Head of caudate nucleus (tissue), 42 donors: ENCODE measurements around the gene CRX.
"Not testable (repeated sequence)": the region's sequence is repeated elsewhere in the genome, so short reads cannot be mapped to it uniquely, and the experiment has no call there.

ENCODE experiments used
- DNase-seq, 42 donors: peaks; one replicate each; pipeline versions ENCODE4 v3.0.0 to v3.0.0-alpha.2; 2020 to 2021; ENCODE audit warnings: mixed read lengths in 7 of 42
- intact Hi-C: fragments of 100-400 bp; cut with DNase I; formaldehyde crosslinking; loops from one replicate; pipeline ENCODE4 v1.15.0; 2022

Gene CRX

GRCh38 chr19:47821460-47822020, at the start of gene CRX:
Gene CRX, plus strand, starts transcription at chr19:47821937. Its CDS starts 12,507 bp downstream, at chr19:47834444.
- intact Hi-C loops: no loop called here
- no peak for DNase-seq

DNA sequence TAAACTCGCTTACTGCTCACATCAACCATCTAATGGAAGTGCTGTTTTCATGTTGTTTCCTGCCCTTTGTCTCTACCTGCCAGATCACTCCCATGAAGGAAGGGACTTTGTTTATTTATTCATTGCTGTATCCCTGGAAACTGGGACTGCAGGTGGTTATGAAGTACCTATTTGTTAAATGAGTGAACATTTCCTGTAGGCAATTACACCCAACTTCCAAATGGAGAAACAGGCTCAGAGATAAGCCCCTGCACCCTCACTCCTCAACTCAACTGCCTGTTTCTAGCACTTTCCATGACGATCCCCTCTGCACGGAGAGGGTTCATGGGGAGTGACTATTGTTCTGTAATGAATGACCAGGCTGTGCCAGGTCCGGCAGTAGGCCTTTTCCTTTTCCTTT, 45.2 kb upstream of the CRX start:
- intact Hi-C loops: no loop called here

DNA sequence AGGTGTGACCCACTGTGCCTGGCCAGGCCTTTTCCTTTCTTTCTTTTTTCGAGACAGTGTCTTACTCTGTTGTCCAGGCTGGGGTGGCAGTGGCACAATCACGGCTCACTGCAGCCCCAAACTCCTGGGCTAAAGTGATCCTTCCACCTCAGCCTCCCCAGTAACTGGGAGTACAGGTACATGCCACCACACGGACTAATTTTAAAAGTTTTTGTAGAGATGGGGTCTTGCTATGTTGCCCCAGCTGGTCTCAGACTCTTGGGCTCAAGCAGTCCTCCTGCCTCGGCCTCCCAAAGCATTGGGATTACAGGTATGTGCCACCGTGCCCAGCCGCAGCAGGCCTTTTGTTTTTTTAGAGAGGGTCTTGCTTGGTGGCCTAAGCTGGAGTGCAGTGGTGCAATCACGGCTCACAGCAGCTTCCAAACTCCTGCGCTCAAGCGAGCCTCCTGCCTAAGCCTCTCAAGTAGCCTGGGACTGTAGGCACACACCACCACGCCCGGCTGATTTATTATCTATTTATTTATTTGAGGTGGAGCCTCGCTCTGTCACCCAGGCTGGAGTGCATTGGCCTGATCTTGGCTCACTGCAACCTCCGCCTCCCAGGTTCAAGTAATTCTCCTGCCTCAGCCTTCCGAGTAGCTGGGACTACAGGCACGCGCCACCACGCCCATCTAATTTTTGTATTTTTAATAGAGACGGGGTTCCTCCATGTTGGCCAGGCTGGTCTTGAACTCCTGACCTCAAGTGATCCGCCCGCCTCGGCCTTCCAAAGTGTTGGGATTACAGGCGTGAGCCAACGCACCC, 44.3 kb upstream of the CRX start:
- intact Hi-C loops, DNase-seq: not testable (repeated sequence)

More for the DNA sequence above, 45.2 kb upstream of the CRX start:
- DNase-seq: peak in 4 of 42 donors; percentile 38 to 58 (median 44)

DNA sequence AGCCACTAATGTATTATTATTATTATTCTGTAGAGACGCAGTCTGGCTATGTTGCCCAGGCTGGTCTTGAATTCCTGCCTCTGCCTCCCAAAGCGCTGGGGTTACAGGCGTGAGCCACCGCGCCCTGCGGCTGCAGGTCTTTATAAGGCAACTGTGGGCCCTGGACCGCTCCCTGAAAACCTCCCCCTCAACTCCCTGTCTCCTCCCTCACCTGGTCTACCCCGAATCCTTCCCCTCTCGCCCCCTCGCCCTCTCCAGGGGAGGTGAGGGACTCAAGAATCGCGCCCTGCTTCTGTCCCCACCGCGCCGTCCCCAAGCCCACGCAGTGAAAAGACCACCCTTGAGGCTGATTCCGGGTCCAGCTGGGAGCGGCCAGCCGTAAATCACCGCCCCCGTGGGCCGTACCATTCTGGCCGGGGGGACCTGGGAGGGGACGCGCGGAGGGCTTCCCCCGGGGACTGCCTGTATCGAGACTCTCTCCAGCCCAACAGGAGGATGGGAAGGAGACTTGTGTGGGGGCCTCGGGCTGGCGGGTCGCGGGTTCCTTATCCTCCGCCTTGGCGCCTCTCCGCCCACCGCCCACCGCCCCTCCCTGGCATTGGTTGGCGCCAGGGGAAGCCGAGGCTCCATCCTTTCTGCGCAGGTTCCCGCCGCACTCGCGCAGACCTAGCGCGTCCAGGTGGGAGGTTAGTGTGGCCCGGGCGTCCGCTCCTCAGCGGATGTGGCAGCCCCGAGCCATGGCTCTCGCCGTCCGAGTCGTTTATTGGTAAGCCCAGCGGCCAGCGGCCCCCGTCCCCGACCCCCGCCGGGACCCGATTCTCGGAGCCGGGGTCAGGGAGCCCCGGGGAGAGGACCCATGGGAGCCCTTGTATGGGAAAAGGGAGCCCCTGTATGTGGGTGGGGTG, 43.4 kb upstream of the CRX start, which contains the start of gene SELENOW:
Gene SELENOW (plus strand): TSS at position 655 of the 905 bp plus-strand sequence. CDS start 83 bp downstream, at position 738.
- DNase-seq: peak; percentile 58 to 94 (median 86)
- intact Hi-C loops: no loop called here

- intact Hi-C loops: no loop called here
- peak in 41 of 42 donors; percentile 24 to 86 (median 60) for DNase-seq
These were observed 42.8 kb upstream of the CRX start for GRCh38 chr19:47778954-47779351.

- DNase-seq: peak; percentile 50 to 91 (median 79)
- intact Hi-C loops: no loop called here
These were observed 42.1 kb upstream of the CRX start for GRCh38 chr19:47779524-47780214.

GRCh38 chr19:47780215-47780551, 41.6 kb upstream of the CRX start:
- intact Hi-C loops: no loop called here
- no peak for DNase-seq

GRCh38 chr19:47781590-47782262, 40.0 kb upstream of the CRX start:
- intact Hi-C loops: no loop called here
- peak in 40 of 42 donors; percentile 33 to 89 (median 68) for DNase-seq

DNA sequence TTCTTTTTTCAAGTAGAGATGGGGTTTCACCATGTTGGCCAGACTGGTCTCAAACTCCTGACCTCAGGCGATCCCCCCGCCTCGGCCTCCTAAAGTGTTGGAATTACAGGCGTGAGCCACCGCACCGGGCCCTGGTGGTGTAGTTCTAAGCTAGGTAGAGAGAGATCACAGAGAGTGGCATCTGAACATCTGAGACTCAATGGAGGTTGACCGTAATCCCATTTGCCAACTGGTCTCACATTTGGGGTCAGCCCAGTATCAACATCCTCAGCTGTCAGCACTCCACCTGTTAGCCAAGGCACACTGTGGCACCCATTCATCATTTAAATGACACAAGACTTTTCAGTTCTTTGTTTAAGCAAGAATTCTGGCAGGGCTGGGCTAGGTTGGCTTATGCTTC, 35.2 kb upstream of the CRX start:
- intact Hi-C loops: no loop called here
- no peak for DNase-seq

DNA sequence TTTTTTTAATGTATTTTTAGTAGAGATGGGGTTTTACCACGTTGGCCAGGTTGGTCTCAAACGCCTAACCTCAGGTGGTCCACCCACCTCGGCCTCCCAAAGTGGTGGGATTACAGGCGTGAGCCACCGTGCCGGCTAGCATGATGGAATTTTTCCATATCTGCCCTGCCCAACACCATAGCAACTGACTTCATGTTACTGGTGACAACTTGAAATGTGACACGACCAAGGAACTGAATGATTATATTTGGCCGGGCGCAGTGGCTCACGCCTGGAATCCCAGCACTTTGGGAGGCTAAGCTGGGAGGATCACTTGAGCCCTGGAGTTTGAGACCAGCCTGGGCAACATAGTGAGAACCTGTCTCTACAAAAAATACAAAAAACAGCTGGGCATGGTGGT, 34.4 kb upstream of the CRX start:
- DNase-seq, intact Hi-C loops: not testable (repeated sequence)

GRCh38 chr19:47789811-47790210, 31.9 kb upstream of the CRX start:
- DNase-seq, intact Hi-C loops: not testable (repeated sequence)

DNA sequence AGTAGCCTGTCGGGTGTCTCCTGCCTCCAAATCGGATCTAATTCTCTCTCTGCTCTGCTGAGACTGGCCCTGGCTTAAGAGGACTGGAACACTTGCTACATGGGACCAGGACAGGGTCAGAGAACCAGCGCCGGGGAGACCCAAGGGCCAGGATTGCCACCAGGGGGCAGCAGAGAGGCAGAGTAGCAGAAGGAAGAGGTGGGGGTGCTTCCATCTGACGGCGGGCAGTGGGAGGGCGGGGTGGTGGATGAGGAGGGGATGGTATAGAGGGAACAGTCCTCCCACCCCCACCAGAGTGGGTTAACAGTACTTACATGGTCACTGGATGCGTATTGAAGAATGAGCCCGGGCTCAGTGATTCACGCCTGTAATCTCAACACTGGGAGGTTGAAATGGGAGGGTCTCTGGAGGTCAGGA, 31.3 kb upstream of the CRX start:
- intact Hi-C loops: no loop called here
- DNase-seq: peak; percentile 75 to 96 (median 87)

DNA sequence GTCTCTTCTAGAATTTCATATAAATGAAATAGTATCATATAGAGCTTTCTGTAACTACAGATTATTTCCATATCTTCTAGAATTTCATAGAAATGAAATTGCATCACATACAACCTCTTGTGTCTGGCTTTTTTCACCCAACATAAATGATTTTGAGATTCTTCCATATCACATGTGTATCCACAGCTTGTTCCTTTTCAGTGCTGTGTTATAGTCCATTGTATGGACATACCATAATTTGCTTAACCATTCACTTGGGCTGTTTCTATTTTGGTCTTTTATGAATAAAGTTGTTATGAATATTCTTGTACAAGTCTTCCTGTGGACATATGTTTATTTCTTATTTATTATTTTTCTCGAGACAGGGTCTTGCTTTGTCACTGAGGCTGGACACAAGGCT, 29.1 kb upstream of the CRX start:
- no peak for DNase-seq
- intact Hi-C loops: no loop called here

GRCh38 chr19:47794526-47794925, 27.2 kb upstream of the CRX start:
- no peak for DNase-seq
- intact Hi-C loops: no loop called here

GRCh38 chr19:47796785-47797184, 25.0 kb upstream of the CRX start:
- intact Hi-C loops: no loop called here
- DNase-seq: no peak

- DNase-seq: no peak
- intact Hi-C loops: no loop called here
These were observed 23.5 kb upstream of the CRX start for GRCh38 chr19:47797996-47798903.

DNA sequence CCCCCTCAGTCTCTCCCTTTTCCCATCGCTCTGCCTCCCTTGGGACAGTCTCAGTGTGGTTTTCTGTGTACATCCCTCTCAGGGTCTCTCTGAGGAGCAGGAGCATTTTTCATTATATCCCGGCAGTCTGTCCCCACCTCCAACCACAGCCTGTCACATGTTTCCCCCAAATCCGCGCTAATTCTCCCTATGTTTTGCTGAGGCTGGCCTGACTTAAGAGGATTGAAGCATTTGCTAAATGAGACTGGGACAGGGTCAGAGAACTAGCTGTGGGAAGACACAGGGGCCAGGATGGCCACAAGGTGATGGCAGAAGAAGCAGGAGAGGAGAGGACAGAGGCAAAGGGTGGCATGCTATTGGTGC, 22.9 kb upstream of the CRX start:
- DNase-seq: no peak
- intact Hi-C loops: no loop called here

- no peak for DNase-seq
- intact Hi-C loops: no loop called here
These were observed 20.5 kb upstream of the CRX start for GRCh38 chr19:47801270-47801669.
